OCI-LY7 (cell line): Measurements from ENCODE around the gene VTI1A.

ENCODE experiments used
- CTCF ChIP-seq: fragments of 200-600 bp; sonication (generic); conservative IDR thresholded peaks from 2 replicates; pipeline ENCODE4 v1.5.1; 2014; ENCODE audit warnings: mild to moderate bottlenecking, antibody characterized with exemption, low read length, moderate library complexity, mixed read lengths
- EZH2phosphoT487 ChIP-seq: fragments of 200-600 bp; sonication (generic); IDR thresholded peaks from 2 replicates; pipeline ENCODE4 v1.6.1; 2018; ENCODE audit warnings: low read depth, borderline replicate concordance, mild to moderate bottlenecking, mixed run types, antibody characterized with exemption, low read length, moderate library complexity, mixed read lengths

- TF ChIP-seq CTCF = no peak
- no peak for TF ChIP-seq EZH2phosphoT487
These were observed 352.0 kb downstream of the VTI1A start for GRCh38 chr10:112799038-112799437.
